Psoas muscle (tissue), 8 donors: Measurements from ENCODE around the gene CCDC85A. TPM values are rescaled to one million over a fixed set of nuclear protein-coding genes. Genes with fewer than 3 reads are reported as not detected.

Experiments
- ATAC-seq, 4 donors: fragments of 200-7000 bp; cut with Tn5 transposase; one replicate each; pipeline ENCODE4 v1.9.1; 2020; ENCODE audit warnings: moderate library complexity in 3 of 4, mild to moderate bottlenecking in 2 of 4
- DNase-seq, 2 donors: peaks; one replicate each; pipeline ENCODE4 v3.0.0-alpha.2; 2020
- H3K27ac ChIP-seq: fragments of 200-600 bp; one replicate; pipeline ENCODE4 v1.8.0; 2022
- H3K27me3 ChIP-seq, 3 donors: fragments of 200-600 bp in 1 of 3; one replicate each; pipeline versions ENCODE4 v1.6.1 to v1.8.0; 2013 to 2022; ENCODE audit warnings: low read length in 2 of 3, mild to moderate bottlenecking in 2 of 3, moderate library complexity in 1 of 3; ENCODE audit not compliant: insufficient read depth in 3 of 3
- H3K36me3 ChIP-seq, 2 donors: fragments of 200-600 bp in 1 of 2; one replicate each; pipeline versions ENCODE4 v1.6.1 to v1.8.0; 2013 to 2022; ENCODE audit warnings: low read depth in 1 of 2, mild to moderate bottlenecking in 1 of 2, moderate library complexity in 1 of 2; ENCODE audit not compliant: insufficient read depth in 1 of 2
- H3K4me1 ChIP-seq: fragments of 200-600 bp; one replicate; pipeline ENCODE4 v1.8.0; 2022
- H3K4me3 ChIP-seq: fragments of 200-600 bp; one replicate; pipeline ENCODE4 v1.8.0; 2022; ENCODE audit warnings: mild to moderate bottlenecking
- H3K9me3 ChIP-seq: fragments of 200-600 bp; one replicate; pipeline ENCODE4 v1.8.0; 2022
- WGBS, 3 donors: extraction: QIAGEN DNeasy Blood & Tissue Kit; methylation state at CpG; one replicate each; pipeline versions ENCODE4 v1.1.6 to v1.1.7; 2013; 5-methylcytosine and 5-hydroxymethylcytosine counted together
- intact Hi-C, 2 donors: fragments of 100-400 bp; cut with DNase I; formaldehyde crosslinking; loops; one replicate each; pipeline versions ENCODE4 v1.11.0 to v1.14.2; 2022
- polyA plus RNA-seq, 3 donors: library from polyadenylated mRNA; stranded (reverse); fragments of 200-250 nt; gene quantifications; one replicate each; pipeline ENCODE4 v1.2.3, GENCODE V29; 2013
- total RNA-seq, 4 donors: library from RNA; stranded (reverse); fragmentation: NEBNext Ultra II Directional in 2 of 4; extraction: Animal tissue kit (Norgen Biotek cat#: 25700) in 2 of 4; gene quantifications; one replicate each; pipeline versions ENCODE4 v1.2.1 to v1.2.4, GENCODE V29; 2021 to 2023
- TF ChIP-seq, protein P1 (sequence below): fragments of 200-600 bp; IDR thresholded peaks from one replicate; pipeline ENCODE4 v1.8.0; 2022; ENCODE audit warnings: antibody characterized with exemption
- donor health status: healthy with polysubstance abuse.
- donor health status: DM: no; HTN: no; CAD: no; lungs with moderate emphysema.
- donor health status: Bipolar disorder and iron deficiency.
- donor health status: healthy.
- donor health status: DM: yes; HTN: yes; CAD: no.
- donor health status: DM: no; HTN: no; CAD: no.
- donor health status: DM: no; HTN: no; CAD: no.
- donor health status: DM: yes; HTN: yes; CAD: no.

Gene CCDC85A
- total and polyA plus RNA-seq, 7 donors: 1.8 to 5.6 (median 1.9) TPM

DNA sequence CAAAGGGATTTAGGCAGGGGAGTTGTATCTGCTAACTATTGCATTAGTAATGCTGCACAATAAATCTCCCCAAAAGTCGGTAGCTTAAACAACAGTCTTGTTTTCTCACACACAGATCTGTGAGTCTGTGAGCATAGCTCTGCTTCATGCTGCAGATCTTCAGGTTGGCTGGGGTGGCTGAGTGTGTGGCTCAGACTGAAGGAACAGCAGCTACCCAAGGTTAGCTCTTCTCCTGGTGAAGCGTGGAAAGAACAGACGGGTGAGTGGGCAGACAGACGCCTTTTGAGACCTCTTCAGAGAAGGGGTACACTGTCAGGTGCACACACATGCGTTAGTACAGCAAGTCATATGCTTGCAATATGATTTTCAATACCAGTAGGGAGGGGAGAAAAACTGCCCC is 3.9 kb upstream of the CCDC85A start:
- WGBS, 3 donors: 67 to 78% (median 75%) methylated on average over 5 of the region's 5 CpGs
- Histone ChIP-seq H3K4me1 (no peaks in the 10 kb centered on the region), H3K27me3 (peaks cover 6 to 15% (median 9%) of the 10 kb centered on the region in 3 donors), H3K4me3 (no peak overlapping the region), H3K36me3 (no peaks in the 10 kb centered on the region), H3K9me3 (no peaks in the 10 kb centered on the region), H3K27ac (no peak overlapping the region)
- TF ChIP-seq, protein P1, sequence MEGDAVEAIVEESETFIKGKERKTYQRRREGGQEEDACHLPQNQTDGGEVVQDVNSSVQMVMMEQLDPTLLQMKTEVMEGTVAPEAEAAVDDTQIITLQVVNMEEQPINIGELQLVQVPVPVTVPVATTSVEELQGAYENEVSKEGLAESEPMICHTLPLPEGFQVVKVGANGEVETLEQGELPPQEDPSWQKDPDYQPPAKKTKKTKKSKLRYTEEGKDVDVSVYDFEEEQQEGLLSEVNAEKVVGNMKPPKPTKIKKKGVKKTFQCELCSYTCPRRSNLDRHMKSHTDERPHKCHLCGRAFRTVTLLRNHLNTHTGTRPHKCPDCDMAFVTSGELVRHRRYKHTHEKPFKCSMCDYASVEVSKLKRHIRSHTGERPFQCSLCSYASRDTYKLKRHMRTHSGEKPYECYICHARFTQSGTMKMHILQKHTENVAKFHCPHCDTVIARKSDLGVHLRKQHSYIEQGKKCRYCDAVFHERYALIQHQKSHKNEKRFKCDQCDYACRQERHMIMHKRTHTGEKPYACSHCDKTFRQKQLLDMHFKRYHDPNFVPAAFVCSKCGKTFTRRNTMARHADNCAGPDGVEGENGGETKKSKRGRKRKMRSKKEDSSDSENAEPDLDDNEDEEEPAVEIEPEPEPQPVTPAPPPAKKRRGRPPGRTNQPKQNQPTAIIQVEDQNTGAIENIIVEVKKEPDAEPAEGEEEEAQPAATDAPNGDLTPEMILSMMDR: no peak
- DNase-seq (no peak), ATAC-seq (no peak)
- intact Hi-C loops: loop anchor here (2.0 to 10.0 kb wide), 4 partner anchors 345 to 1337 kb away; no protein-coding TSS in a partner anchor

DNA sequence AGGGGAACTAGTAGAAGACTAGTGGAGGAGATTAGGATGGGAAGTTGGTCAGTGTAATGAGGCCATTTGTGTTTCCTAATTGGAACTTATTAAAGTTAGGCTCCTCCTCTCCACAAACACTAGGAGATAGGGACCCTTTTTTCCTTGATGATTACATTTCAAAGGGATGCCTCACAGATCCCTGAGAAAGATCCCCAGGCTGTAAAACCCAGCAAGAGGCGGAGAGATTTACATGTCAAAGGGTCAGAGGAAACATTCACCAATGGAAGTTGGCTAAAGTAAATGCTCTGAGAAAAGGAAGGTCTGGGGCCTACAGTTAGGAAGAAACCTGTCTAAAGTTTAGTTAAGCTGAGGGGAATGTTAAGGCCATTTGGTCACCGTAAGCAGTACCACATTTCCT is 1.4 kb upstream of the CCDC85A start:
- Histone ChIP-seq H3K9me3 (no peaks in the 10 kb centered on the region), H3K36me3 (no peaks in the 10 kb centered on the region), H3K27me3 (peaks cover 2 to 29% (median 9%) of the 10 kb centered on the region in 3 donors), H3K4me1 (no peaks in the 10 kb centered on the region), H3K27ac (no peak overlapping the region), H3K4me3 (no peak overlapping the region)
- TF ChIP-seq, protein P1: no peak
- intact Hi-C loops: loop anchor here (2.0 to 10.0 kb wide), 4 partner anchors 342 to 1335 kb away; no protein-coding TSS in a partner anchor
- ATAC-seq: no peak
- WGBS, 3 donors: 90 to 98% (median 97%) methylated on average over 2 of the region's 2 CpGs
- DNase-seq: no peak

DNA sequence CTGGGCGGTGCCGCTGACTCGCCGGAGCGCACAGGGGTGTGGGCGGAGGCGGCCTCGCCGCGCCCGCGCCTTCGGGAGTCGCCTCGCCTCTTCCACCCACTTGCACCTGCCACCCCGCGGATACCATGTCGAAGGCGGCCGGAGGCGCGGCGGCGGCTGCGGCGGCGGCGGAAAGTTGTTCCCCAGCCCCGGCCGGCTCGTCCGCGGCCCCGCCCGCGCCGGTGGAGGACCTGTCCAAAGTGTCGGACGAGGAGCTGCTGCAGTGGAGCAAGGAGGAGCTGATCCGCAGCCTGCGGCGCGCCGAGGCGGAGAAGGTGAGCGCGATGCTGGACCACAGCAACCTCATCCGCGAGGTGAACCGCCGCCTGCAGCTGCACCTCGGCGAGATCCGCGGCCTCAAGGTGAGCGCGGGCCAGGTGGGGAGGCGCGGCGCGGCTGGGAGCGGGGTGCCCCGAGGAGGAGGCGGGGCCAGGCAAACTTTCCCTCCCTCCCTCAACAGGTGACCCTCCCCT is 766 bp downstream of the CCDC85A start:
- H3K4me1 ChIP-seq: no peaks in the 10 kb centered on the region
- TF ChIP-seq, protein P1: no peak
- no peaks in the 10 kb centered on the region for H3K36me3 ChIP-seq
- whole genome bisulfite sequencing, 3 donors: 0 to 1% (median 1%) methylated on average over 45 to 64 of the region's 64 CpGs
- ATAC-seq (peak; percentile 15 to 33 (median 22)), DNase-seq (peak; percentile 18 to 55)
- intact Hi-C loops: loop anchor here (5.0 to 10.0 kb wide), 3 partner anchors 340 to 1333 kb away; no protein-coding TSS in a partner anchor
- peaks cover 0 to 27% (median 3%) of the 10 kb centered on the region in 3 donors for H3K27me3 ChIP-seq
- H3K9me3 ChIP-seq: no peaks in the 10 kb centered on the region
- peak overlapping the region; percentile 76 for H3K4me3 ChIP-seq
- H3K27ac ChIP-seq: no peak overlapping the region

DNA sequence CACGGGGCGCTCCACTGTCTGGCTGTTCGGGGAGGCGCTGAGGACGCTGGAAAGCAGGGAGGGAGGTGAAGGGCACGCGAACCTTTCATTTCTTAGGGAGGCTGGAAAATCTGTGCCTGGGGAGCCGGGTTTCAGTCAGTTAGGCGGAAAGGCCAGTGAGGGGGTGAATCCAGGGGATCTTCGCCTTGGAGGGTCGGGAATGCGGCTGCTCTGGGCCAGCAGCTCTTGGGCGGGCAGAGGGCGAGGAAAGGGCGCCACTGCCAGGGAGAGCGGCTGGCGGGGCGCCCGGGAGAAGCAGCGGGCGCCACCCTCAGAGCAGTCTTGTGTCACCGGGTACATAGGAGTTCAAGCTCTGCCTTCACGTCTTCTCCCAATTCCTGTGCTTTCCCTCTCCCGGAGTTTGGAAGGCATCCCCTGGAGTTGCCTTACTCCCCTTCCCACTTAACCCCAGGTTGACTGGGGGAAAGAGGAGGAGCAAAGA is 1.4 kb downstream of the CCDC85A start:
- peaks cover 0 to 27% (median 0%) of the 10 kb centered on the region in 3 donors for H3K27me3 ChIP-seq
- ATAC-seq (peak; percentile 47 to 70 (median 60)), DNase-seq (peak; percentile 35 to 63)
- 0 to 1% (median 0%) methylated on average over 21 to 24 of the region's 24 CpGs for WGBS, 3 donors
- H3K4me1 ChIP-seq: no peaks in the 10 kb centered on the region
- peak overlapping the region; percentile 76 for H3K4me3 ChIP-seq
- intact Hi-C loops: loop anchor here in 1 of 2 donors (10.0 kb wide), 1 partner anchor 340 kb away; no protein-coding TSS in a partner anchor
- H3K9me3 ChIP-seq: no peaks in the 10 kb centered on the region
- TF ChIP-seq, protein P1: no peak
- H3K36me3 ChIP-seq: no peaks in the 10 kb centered on the region
- no peak overlapping the region for H3K27ac ChIP-seq
